NCI-H774 (cell line): Measurements from ENCODE around the gene SH3GL1.

ENCODE experiments used
- DNase-seq: peaks from one replicate; lab custom pipeline; 2025; lab: John Stamatoyannopoulos, UW

The SH3GL1 gene

DNA sequence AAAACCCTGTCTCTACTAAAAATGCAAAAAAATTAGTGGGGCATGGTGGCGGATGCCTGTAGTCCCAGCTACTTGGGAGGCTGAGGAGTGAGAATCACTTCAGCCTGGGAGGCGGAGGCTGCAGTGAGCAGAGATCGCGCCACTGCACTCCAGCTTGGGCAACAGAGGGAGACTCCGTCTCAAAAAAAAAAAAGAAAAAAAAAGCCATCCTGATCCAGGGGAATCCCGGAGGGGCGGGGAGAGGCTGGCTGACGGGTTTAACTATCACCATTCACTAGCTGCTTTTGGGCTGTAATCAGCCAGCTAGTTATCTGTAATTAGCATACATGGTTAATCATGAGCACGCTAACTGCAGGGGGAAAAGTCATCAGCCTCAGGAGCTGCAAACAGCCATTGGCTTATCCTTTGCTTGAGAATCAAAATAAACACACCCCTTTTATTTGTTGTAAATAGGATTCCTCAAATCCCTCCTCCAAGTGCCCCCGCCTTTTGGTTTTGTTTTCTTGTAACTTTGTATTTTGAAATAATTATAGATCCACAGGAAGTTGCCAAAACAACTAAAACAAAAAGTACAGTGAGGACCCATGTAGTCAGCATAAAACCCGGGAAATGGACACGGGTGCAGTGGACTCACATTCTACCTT, 86.4 kb downstream of the SH3GL1 start:
- no peak for DNase-seq
